Fibroblast of skin of abdomen (primary cell): ENCODE data around the gene ZNF362.
A peak's percentile ranks its signal among the peaks of the same experiment; 100 is the strongest.
"Not testable (repeated sequence)": the region's sequence is repeated elsewhere in the genome, so short reads cannot be mapped to it uniquely, and the experiment has no call there.

Experiments used
- DNase-seq: peaks from one replicate; pipeline ENCODE4 v3.0.0-alpha.2; 2013

Gene ZNF362

GRCh38 chr1:33307494-33307864, 51.2 kb downstream of the ZNF362 start:
- DNase-seq = no peak

DNA sequence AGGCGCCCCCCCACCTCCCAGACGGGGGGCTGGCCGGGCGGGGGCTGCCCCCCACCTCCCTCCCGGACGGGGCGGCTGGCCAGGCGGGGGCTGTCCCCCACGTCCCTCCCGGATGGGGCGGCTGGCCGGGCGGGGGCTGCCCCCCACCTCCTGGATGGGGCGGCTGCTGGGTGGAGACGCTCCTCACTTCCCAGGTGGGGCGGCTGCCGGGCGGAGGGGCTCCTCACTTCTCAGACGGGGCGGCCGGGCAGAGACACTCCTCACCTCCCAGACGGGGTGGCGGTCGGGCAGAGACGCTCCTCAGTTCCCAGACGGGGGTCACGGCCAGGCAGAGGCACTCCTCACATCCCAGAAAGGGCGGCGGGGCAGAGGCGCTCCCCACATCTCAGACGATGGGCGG, 53.1 kb downstream of the ZNF362 start:
- DNase-seq = not testable (repeated sequence)

- no peak for DNase-seq
Measured at GRCh38 chr1:33310702-33311101, 54.4 kb downstream of the ZNF362 start.

DNA sequence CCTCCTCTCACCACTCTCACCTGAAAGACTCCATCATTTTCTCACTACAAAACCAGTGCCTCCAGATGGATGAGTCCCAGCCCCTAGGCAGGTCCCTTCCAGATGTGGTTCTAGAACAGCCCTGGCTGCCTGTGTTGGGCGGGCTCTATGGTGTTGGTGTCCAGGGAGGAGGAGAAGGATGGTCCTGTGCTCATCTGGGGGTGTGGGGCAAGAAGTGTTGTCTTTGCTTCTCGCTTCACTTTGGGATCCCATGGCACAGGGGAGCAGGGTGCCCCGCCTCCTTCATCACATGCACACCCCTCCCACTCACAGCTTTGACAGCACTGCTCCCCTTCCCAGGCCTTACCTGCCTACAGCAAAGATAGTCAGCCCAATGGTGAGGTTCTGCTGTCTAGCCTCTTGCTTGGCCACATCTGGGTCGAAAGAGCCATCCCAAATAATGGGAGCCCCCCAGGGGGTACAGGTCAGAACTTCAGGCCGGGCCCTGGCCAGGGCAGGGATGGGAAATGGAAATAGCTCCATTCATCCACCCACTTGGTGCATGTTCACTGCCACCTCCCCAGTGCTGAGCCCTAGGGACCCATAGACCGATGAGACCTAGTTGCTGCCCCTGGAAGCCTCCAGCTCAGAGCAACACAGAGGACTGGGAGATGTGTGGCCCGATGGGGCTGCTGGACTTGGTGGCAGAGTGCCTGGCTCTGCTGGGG, 55.6 kb downstream of the ZNF362 start:
- no peak for DNase-seq

DNA sequence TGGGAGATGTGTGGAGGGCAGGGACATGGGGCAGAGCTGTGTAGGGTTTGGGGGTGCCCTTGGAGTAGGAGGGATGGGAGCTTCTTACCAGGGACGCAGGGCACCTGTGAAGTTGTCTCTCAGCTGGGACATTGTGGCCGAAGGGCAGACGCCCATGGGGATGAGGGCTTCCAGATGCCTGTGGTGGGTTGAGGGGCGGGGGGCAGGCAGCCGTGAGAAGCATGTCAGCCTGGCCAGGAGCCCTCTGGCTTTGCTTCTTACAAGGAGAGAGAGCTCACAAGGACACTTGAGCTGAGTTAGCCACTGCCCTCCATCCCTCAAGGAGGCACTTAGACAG, 56.1 kb downstream of the ZNF362 start:
- DNase-seq = no peak

- no peak for DNase-seq
Measured at GRCh38 chr1:33314416-33314815, 58.1 kb downstream of the ZNF362 start.

GRCh38 chr1:33316601-33317000, 60.3 kb downstream of the ZNF362 start:
- DNase-seq = no peak

DNA sequence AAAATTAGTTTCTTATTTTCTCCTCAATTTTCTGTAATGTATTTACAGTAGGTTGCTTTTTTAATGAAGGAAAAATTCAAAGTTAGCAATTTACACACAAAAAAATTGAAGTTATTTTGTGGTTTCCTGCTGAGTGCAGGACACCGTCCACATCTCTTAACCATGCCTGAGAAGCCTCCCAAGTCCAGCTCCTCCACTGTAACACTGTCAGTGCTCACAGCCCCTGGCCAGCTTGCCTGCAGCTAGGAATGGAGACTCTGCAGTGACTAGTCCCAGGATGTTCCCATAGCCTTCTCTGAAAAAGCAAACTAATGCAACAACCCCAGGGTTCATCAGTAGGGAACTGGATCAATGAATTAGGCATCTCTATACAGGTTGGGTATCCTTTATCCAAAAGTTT, 61.1 kb downstream of the ZNF362 start:
- DNase-seq = no peak

GRCh38 chr1:33317946-33318345, 61.7 kb downstream of the ZNF362 start:
- peak; percentile 54 for DNase-seq

DNA sequence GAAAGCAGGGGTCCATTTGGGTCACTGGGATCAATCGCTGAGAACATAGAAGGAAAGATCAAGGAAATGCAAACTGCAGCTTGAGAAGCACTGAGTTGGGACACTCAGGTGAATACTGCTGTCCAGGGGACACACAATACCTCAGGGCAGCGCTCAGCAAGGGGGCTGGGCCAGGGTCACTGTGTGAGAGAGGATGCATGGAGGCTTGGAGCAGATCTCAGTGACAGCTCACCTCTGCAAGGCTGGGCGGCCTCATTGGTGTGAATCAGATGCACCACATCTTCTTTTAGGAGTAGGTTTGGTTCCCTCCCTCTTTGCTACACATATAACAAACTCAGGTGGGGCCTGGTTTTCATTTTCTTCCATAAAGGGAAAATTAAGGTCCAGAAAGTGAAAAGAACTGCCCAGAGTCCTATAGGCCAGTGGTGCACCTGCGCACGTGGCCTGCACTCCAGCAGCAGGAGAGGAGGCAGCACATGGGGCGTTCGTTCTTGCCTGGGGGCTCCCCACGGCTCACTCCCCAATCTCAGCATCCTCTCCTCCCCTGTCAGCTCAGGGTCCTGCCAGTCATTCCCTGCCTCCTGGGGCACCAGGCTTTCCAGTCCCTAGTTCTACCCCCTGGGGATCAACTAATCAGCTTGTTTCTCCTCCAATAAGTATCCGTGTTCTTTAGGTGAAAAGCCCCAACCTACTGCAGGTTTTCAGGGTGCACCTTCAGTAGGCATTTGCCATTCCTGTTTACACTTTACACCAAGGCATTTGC, 63.1 kb downstream of the ZNF362 start:
- no peak for DNase-seq

DNA sequence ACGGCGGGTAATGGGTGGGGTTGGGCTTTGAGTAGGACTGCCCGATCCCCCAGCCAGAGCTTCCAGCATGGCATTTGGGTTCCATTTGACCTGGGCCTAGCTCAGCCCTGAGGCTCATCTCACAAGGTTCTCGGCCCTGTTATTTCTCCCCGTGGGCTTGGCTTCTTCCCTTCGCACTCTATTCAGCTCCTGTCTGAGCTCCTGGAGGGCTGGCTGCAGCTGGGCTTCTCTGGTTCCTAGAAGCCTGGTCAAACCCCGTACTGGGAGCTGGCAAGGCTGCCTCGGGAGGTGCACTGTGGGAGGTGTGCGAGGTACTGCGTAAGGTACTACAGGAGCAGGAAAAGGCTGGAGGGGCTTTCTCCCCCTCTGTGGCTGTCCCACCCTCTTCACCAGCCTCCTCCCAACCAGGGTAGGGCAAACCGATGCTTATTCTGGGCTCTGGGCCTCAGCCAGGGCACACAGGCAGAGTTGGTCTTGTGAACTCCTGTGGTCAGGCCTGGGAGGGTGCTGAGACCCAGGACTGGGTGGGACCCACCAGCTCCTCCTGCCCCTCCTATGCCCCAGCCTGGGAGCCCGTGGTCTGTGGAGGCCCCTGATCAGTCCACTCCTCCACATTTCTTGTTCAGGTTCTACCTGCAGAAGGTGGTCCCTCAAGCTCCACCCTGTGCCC, 63.8 kb downstream of the ZNF362 start:
- DNase-seq = no peak

DNA sequence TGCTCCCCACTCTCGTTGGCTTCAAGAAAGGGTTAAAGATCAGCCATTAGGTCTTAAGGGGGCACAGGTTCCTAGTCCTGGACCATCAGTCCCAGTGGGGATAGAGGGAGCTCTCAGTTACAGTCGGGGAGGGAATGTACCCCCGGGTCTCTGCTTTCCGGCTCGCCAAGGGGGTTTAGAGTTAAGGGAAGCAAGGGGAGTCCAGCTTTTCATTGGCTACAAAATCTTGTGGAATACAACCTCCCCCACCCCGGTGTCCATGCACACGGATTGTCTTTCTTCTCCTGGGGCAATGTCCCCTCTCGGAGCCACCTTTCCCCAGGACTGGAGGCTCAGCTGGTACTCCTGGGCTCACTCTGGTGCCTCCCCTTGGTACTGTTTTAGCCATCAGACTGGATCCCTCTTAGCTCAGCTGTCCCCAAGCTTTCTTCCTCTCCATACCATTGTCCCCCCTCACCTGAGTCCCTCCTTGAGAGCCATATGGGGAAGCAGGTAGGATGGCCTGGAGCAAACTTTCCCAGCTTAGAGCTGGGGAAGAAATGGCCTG, 64.4 kb downstream of the ZNF362 start, which contains the start of gene A3GALT2:
A3GALT2 (minus strand) TSS at position 480 of the 547 bp plus-strand sequence; CDS start at position 480, 0 bp downstream.
- no peak for DNase-seq

DNA sequence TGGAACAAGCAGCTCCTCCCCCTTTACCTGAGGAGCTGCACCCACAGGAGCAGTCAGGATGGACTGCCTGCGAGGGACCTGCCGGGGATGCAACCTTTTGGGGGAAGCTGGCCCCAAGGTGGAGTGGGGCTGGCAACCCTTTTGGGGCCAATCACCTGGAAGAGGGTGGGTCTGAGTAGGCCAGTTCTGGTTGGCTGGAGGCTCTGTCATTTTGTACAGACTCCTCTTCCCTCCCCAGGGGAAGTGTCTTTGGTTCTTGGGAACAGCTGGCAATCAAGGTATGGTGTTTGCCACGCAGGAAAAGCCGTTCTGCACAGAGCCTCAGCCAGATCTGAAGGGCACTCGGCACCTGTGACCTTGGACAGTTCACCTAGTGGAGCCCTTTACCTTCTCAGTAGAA, 64.9 kb downstream of the ZNF362 start:
- no peak for DNase-seq

DNA sequence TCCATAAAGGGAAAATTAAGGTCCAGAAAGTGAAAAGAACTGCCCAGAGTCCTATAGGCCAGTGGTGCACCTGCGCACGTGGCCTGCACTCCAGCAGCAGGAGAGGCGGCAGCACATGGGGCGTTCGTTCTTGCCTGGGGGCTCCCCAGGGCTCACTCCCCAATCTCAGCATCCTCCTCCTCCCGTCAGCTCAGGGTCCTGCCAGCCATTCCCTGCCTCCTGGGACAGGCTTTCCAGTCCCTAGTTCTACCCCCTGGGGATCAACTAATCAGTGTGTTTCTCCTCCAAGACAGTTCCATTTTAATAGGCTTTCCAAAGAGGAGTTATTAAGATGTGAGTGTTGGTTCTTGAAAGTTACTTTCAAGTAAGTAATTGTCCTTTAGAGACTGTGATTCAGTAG, 65.8 kb downstream of the ZNF362 start:
- DNase-seq = no peak

- no peak for DNase-seq
Measured at GRCh38 chr1:33322870-33323585, 66.7 kb downstream of the ZNF362 start.

DNA sequence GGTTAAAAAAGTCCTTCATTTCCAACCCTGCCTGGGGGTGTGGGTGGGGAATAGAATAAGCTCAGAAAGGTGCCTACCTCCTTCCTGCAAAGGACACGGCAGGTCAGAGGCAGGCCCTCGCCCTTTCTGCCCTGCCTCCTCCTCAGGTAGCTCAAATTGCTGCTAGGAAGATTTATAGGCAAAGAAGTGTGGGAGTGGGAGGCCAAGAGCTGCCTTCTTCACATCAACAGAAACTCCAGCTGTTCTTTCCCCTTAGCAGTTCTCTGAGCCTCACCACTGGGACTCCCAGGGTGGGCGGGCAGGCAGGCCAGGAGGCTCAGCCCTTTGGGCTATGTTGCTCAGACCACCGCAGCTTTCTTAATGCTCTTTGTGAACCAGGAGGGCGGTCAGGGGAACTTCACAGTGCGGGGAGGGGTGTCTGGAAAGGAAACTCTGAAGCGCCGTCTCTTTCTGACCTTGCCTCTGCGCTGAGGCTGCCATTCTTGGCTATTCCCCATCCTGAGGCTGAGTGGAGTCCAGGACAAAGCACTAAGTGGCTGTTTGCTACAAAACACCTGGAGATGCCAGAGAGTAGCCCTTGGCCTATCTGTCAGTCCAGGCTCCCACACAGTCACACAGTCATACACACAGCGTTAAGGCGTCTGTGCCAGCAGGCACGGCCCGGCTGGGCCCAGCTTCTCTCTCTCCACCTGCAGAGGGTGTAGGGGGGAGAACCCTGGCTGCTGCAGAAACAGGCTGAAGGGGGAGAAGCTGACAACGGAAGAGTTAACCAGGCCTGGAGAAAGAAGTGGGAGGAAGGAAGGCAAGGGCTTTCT, 67.6 kb downstream of the ZNF362 start:
- no peak for DNase-seq

GRCh38 chr1:33324677-33325575, 68.6 kb downstream of the ZNF362 start:
- DNase-seq = no peak

DNA sequence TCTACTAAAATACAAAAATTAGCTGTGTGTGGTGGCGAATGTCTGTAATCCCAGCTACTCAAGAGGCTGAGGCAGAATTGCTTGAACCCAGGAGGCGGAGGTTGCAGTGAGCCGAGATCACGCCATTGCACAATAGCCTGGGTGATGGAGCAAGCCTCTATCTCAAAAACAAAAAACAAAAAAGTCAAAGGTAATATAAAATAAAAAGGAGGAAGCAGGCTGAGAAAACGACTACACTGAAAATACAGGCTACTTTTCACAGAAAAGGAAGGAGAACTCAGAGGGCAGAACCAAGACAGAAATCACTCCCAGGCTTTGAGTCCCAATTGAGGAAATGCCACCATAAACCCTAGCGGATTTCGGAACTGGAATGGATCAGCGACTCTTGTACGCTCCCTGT, 70.5 kb downstream of the ZNF362 start:
- no peak for DNase-seq

DNA sequence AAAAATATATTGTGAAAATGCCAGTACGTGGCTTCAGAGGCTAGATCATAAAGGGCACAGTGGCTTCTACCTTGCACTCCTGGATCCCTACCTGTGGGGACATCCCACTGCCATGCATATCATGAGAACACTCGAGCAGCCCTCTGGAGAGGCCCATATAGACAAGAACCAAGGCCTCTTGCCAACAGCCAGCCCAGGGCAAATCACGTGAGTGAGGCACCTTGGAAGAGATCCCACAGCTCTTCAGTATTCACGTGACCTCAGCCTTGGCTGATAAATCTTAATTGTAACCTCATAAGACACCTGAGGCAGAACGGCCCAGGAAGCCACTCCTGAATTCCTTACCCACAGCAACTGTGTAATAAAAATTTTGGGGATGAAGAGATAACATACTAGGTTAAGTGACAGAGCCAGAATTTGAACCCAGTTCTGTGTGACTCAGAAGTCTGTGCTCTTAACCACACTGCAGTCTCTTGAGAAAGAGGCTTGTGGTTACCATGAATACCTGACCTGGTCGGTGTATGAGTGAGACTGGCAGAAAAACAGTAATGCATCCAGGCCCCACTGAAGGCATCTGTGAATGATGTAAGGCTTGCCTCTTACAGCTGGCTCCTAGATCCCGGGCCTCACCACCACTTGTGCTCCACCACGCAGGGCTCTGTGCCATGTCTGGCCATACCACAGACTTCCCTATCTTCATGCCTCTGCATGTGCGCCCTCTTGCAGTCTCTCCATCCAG, 71.5 kb downstream of the ZNF362 start:
- DNase-seq = peak; percentile 94

DNA sequence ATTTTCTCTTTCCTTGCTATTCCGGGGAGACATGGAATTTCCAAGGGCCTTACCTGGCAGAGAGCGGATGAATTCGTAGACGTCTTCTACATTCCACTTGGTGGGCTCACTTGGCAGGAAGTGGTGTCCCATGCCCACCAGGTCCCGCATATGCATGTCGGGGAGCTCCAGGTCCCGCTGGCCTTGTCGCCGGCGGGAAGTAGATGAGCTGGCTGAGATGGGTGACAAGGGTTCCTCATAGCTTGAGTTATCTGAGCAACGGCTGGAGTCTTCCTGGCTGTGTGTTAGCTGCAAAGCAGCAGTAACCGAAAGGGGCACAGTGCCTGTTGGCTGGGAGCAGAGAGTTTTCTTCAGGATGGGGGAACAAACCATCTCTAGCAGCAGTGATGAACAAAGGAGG, 72.5 kb downstream of the ZNF362 start:
- no peak for DNase-seq
